T47D (cell line): ENCODE measurements around the gene TMCC1.

Experiments used
- DNase-seq, 2 experiments: peaks; one replicate each; pipeline versions ENCODE4 v3.0.0 to v3.0.0-alpha.2; 2011 to 2012; ENCODE audit warnings: low read depth in 1 of 2, low spot score in 1 of 2
- JUND ChIP-seq: IDR thresholded peaks from 2 replicates; pipeline ENCODE4 v1.6.1; 2012; ENCODE audit warnings: low read depth
- in situ Hi-C: cut with HindIII; loops from 2 replicates; pipeline ENCODE4 v1.10.0; 2016; ENCODE audit warnings: low sequenced_read_pairs, low pct_unique_long_range_greater_than_20kb

The TMCC1 gene

DNA sequence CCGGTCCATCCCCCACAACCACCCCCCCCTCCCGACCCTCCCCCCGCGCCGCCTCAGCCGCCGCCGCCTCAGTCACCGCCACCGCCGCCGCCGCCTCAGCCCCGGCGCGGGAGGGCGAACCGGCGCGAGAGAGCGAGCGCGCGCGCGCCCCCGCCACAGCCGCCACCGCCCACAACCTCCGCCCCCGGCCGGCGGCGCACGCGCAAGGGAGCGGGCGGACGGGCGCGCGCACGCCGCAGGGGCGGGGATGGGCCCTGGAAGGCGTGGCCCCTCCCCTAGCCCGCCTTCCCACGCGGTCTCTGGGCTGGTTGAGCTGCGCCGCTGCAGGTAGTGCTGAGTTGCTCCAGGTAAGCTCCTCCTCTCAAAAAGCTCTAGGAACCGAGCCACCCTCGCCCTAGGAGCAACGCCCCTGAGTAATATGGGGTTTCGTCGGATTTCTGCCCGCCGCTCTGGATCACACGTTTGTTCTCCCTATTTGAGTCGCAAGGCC, at the start of gene TMCC1:
Gene TMCC1 (minus strand): TSS at position 131 of the 490 bp plus-strand sequence.
- in situ Hi-C loops = no loop called here
- DNase-seq = peak; percentile 91 to 97
- no peak for TF ChIP-seq JUND

- in situ Hi-C loops = no loop called here
- DNase-seq = no peak
- TF ChIP-seq JUND = no peak
These were observed 49.5 kb upstream of the TMCC1 start for GRCh38 chr3:129943020-129943419.

DNA sequence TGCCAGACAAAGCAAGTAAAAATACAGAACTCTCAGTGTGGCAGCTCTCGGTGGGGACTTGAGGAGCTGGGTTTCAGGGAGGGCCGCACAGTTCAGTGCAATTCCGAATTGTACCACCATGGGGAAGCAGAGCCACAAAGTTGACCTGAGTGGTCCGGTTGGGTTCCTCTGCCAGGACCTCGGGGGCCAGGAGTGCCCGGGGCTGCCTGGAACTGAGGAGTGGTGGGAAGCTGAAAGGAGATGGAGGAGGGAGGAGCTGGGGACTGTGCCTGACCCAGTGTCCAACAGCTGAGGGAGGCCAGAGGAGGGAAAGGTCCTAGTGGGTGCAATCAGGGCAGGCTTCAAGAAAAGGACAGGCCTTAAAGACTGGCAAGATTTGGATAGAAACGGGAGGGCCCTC, 48.8 kb upstream of the TMCC1 start:
- peak; percentile 67 to 76 for DNase-seq
- no peak for TF ChIP-seq JUND
- in situ Hi-C loops = no loop called here

- in situ Hi-C loops = no loop called here
These were observed 46.6 kb upstream of the TMCC1 start for GRCh38 chr3:129940086-129940485.

DNA sequence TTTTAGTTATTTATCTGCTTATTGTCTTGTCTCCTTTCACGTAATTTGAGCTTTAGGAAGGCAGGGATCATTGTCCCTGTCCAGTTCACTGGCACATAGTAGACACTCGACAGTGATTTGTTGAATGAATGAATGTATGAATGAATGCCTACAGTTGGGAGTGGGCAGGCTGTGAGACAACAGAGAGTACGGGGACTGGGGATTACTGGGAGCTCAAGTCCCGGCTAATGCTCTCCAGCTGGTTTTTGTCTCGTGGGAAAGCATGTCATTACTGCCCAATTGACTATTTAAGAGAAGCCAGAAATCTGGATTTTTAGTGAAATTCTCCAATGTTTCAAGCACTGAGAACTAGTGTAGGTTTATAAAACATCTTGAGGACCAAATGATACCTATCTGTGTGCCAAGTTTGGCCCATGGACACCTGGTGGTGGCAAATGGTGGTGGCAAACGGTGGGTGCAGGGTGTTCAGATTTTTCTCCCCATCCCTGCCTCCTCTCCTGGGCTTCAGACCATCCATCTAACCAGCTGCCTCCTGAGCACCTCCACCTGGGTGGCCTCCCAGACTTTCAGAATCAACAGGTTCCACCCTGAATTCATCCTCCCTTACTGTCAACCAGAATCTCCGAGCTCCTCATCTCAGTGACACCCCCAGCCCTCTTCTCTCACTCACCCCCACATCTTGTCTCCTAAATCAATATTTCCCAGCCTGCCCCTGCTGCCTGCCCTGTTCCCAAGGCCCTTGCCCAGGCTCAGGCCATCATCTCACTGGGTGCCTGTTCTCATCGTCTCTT, 44.8 kb upstream of the TMCC1 start:
- in situ Hi-C loops = no loop called here
- no peak for TF ChIP-seq JUND
- DNase-seq = no peak

More at GRCh38 chr3:129940086-129940485, 46.6 kb upstream of the TMCC1 start:
- no peak for TF ChIP-seq JUND
- DNase-seq = peak in 1 of 2 experiments; percentile 22

- DNase-seq = no peak
- TF ChIP-seq JUND = no peak
- in situ Hi-C loops = no loop called here
These were observed 44.2 kb upstream of the TMCC1 start for GRCh38 chr3:129937717-129938116.

DNA sequence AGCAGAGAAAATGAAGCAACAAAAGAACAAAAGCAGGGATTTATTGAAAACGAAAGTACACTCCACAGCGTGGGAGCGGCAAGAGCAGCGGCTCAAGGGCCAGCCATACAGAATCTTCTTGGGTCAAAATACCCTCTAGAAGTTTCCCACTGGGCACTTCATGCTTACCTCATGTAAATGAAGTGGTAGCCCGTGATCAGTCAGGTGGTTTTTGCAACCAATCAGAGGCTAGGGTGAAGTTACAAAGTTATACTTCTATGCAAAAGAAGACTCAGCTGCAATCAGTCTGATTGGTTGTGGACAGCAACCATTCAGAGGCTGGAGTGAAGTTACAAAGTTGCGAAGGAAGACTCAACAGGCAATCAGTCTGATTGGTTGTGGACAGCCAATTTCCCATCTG, 43.2 kb upstream of the TMCC1 start:
- in situ Hi-C loops = no loop called here
- DNase-seq = peak in 1 of 2 experiments; percentile 95
- TF ChIP-seq JUND = no peak

DNA sequence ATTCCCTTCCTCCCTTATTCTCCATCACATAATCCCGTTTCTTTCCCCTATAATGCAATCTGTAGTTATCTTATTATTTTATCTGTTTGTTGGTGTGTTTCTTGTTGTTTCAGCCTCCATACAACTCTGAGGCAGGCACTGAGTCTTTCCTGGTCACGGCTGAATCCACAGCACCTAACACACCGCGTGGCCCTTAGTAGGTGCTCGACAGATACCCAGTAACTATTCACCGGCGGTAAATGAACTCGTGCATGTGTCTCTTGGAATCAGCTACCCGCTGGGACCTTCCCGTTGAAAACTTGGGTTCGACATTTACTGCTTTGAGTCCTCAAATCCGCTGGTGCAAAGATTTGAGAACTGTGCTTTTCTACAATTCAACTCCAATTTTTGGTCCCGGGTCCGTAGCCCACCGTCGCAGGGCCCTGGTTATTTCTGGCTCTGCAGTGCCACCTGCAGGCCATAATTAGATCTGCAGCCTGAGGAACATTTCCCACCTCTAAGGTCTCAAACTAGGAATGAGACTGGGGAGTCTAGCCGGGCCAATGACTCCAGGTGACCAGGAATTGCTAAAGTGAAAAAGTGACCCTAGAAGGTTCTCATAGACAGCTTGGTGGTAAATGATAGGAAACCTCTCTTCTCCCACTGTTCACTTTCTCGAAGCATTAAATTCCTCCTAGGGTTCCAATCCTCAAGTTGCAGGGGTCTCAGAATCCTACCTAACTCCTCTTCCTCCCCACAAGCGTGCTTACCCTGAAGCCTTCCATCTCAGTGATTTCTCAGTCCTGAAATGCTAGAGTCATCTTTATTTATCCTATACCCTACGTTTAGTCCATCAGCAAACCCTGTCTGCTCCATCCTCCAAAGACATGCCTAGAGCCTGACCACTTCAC, 41.0 kb upstream of the TMCC1 start:
- DNase-seq = peak in 1 of 2 experiments; percentile 47
- in situ Hi-C loops = no loop called here

DNA sequence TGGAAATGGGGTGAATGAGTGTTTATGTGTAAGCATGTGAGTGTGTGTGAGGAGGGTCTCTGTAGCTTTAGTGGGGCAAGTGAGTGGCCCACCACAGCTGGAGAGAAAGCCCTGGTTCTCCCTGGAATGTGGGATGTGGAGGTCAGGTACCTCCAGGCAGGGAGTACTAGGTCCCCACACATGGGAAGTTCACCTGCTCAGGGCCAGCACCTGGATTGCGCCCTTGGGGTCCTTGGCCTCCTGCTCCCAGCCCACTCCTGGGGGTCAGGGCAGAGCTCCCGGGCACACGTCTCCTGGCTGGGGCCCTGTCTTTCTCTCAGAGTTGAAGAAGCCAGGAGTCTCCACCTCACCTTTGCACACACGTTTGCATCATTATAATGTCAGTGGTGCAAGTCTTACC, 40.0 kb upstream of the TMCC1 start:
- TF ChIP-seq JUND = no peak
- no peak for DNase-seq
- in situ Hi-C loops = no loop called here

More for the DNA sequence above, 41.0 kb upstream of the TMCC1 start:
- TF ChIP-seq JUND = no peak

- no peak for DNase-seq
- TF ChIP-seq JUND = no peak
- in situ Hi-C loops = no loop called here
These were observed 35.9 kb upstream of the TMCC1 start for GRCh38 chr3:129929383-129929782.

GRCh38 chr3:129927072-129927471, 33.6 kb upstream of the TMCC1 start:
- in situ Hi-C loops = no loop called here
- no peak for TF ChIP-seq JUND
- no peak for DNase-seq

DNA sequence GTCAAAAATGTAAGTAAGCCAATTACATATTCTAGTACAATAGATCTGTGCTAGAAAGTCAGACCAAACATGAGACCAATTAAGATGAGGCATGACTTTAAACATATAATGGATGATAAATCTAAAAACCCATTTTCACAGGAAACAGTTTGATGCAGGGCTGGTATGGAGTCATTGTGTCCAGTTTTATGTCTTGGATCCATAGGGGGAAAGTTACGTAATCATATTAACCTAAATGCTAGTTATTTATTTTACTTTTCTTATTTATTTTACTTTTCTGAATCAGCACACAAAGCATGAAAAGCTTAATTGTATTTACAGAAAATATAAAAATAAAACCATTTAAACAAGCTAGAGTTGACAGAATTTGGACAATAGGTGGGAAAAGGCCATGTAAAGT, 26.3 kb upstream of the TMCC1 start:
- DNase-seq = no peak
- TF ChIP-seq JUND = no peak
- in situ Hi-C loops = no loop called here

GRCh38 chr3:129919357-129919756, 25.8 kb upstream of the TMCC1 start:
- TF ChIP-seq JUND = no peak
- in situ Hi-C loops = no loop called here
- DNase-seq = no peak
